Adrenal gland (tissue), 5 donors: ENCODE data around the gene TTC27.

Experiments used
- POLR2A ChIP-seq, 2 donors: fragments of 450-650 bp; IDR thresholded peaks; one replicate each; pipeline ENCODE4 v1.6.1; 2017; ENCODE audit warnings: antibody characterized with exemption in 2 of 2, mild to moderate bottlenecking in 2 of 2, moderate library complexity in 1 of 2
- TF ChIP-seq, protein P1 (sequence below), 6 experiments: fragments of 450-650 bp in 4 of 6; fragments of 200-600 bp in 2 of 6; sonication (generic) in 1 of 6; IDR thresholded peaks; 1 replicate in 5 of 6; 2 replicates in 1 of 6; pipeline versions ENCODE4 v1.5.1 to v1.8.0; 2016 to 2021; ENCODE audit warnings: antibody characterized with exemption in 6 of 6, mild to moderate bottlenecking in 2 of 6, moderate library complexity in 1 of 6
- donor health status: DM: no; HTN: no; CAD: no.

DNA sequence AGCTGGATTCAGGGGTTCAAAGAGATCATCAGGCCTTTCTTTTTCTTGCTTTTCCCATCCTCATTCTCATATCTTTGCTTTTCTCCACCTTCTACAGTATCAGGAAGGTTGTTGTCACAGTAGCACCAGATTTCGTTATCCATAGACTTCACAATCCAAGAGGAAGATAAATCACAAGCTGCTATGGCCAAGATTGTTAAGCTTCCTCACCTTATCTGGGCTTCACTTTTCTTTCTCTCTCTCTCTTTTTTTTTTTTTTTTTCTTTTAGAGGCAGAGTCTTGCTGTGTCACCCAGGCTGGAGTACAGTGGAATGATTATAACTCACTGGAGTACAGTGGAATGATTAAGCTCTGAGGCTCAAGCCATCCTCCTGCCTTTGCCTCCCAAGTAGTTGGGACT lies 93.5 kb downstream of the TTC27 start:
- TF ChIP-seq, protein P1, sequence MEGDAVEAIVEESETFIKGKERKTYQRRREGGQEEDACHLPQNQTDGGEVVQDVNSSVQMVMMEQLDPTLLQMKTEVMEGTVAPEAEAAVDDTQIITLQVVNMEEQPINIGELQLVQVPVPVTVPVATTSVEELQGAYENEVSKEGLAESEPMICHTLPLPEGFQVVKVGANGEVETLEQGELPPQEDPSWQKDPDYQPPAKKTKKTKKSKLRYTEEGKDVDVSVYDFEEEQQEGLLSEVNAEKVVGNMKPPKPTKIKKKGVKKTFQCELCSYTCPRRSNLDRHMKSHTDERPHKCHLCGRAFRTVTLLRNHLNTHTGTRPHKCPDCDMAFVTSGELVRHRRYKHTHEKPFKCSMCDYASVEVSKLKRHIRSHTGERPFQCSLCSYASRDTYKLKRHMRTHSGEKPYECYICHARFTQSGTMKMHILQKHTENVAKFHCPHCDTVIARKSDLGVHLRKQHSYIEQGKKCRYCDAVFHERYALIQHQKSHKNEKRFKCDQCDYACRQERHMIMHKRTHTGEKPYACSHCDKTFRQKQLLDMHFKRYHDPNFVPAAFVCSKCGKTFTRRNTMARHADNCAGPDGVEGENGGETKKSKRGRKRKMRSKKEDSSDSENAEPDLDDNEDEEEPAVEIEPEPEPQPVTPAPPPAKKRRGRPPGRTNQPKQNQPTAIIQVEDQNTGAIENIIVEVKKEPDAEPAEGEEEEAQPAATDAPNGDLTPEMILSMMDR (IDR thresholded peaks at IDR 0.05): no peak
- no peak for TF ChIP-seq POLR2A (IDR thresholded peaks at IDR 0.05)
